ENCODE results near the gene CHST3. TPM values are rescaled to one million over a fixed set of nuclear protein-coding genes. Genes with fewer than 3 reads are reported as not detected.

Gene CHST3
- total RNA-seq, 4 donors from 2014 or later, result 41.2 to 56.4 (median 47.4) TPM

DNA sequence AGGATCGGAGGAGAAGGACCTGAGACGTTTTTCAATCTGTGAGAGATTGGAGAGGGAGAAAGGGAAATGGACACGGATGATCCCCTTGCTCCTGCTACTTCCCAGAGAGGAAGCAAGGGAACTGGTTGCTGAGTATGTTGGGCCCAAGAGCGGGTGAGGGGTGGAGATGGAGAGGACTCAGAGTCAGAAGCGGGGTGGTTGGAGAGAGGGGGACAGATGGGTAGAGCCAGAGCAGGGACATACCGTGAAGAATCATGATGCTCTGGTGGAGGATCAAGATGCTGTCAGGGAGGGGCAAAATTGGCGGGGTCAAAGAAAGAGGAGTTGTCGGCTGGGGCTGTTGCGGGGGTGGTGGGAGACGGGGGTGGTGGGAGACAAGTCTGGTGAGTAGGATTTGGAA is 2.4 kb upstream of the CHST3 start:
- no peak for TF ChIP-seq POLR2A (IDR thresholded peaks at IDR 0.05)
- no peak for TF ChIP-seq EP300 (IDR thresholded peaks at IDR 0.05)
- TF ChIP-seq, protein P1, sequence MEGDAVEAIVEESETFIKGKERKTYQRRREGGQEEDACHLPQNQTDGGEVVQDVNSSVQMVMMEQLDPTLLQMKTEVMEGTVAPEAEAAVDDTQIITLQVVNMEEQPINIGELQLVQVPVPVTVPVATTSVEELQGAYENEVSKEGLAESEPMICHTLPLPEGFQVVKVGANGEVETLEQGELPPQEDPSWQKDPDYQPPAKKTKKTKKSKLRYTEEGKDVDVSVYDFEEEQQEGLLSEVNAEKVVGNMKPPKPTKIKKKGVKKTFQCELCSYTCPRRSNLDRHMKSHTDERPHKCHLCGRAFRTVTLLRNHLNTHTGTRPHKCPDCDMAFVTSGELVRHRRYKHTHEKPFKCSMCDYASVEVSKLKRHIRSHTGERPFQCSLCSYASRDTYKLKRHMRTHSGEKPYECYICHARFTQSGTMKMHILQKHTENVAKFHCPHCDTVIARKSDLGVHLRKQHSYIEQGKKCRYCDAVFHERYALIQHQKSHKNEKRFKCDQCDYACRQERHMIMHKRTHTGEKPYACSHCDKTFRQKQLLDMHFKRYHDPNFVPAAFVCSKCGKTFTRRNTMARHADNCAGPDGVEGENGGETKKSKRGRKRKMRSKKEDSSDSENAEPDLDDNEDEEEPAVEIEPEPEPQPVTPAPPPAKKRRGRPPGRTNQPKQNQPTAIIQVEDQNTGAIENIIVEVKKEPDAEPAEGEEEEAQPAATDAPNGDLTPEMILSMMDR (IDR thresholded peaks at IDR 0.05), result no peak
- no peaks in the 10 kb centered on the region for H3K27me3 ChIP-seq
- no peaks in the 10 kb centered on the region for H3K9me3 ChIP-seq
- H3K4me3 ChIP-seq, result no peak overlapping the region
- DNase-seq (ENCODE audit: low spot score in 2 of 2), result no peak
- WGBS, 2 donors, result 89 to 91% methylated on average over 10 of the region's 10 CpGs
- peaks cover 0 to 38% (median 15%) of the 10 kb centered on the region in 4 donors for H3K4me1 ChIP-seq
- H3K27ac ChIP-seq, result peak overlapping the region in 2 of 4 donors; percentile 98 to 99
- H3K36me3 ChIP-seq, result no peaks in the 10 kb centered on the region

DNA sequence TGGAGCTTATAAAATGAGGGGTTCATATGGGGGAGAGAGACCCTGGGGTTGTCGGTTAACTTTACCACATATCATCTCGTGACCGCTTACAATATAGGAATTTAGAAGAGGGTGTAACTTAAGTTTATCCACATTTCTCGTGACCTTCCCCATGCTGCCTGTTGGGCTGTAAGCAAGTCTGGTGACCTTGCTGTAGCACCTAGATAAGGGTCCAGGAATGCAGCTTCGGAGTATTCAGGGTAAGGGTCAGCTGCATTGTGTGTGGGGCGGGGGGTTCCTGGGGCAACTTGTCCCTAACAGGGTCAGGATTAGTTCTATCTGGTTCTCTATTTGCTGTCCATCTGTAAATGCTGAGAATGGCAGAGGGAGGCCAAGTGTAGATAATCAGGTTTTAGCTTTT is 1.3 kb upstream of the CHST3 start:
- peak overlapping the region; percentile 97 to 99 (median 98) for H3K27ac ChIP-seq
- H3K36me3 ChIP-seq, result no peaks in the 10 kb centered on the region
- WGBS, 2 donors, result 87 to 93% methylated on average over 6 of the region's 6 CpGs
- H3K4me3 ChIP-seq, result no peak overlapping the region
- DNase-seq (ENCODE audit: low spot score in 2 of 2), result no peak
- TF ChIP-seq POLR2A (IDR thresholded peaks at IDR 0.05), result no peak
- no peak for TF ChIP-seq EP300 (IDR thresholded peaks at IDR 0.05)
- TF ChIP-seq, protein P1 (IDR thresholded peaks at IDR 0.05), result no peak
- H3K9me3 ChIP-seq, result no peaks in the 10 kb centered on the region
- no peaks in the 10 kb centered on the region for H3K27me3 ChIP-seq
- H3K4me1 ChIP-seq, result peaks cover 0 to 40% (median 22%) of the 10 kb centered on the region in 4 donors

DNA sequence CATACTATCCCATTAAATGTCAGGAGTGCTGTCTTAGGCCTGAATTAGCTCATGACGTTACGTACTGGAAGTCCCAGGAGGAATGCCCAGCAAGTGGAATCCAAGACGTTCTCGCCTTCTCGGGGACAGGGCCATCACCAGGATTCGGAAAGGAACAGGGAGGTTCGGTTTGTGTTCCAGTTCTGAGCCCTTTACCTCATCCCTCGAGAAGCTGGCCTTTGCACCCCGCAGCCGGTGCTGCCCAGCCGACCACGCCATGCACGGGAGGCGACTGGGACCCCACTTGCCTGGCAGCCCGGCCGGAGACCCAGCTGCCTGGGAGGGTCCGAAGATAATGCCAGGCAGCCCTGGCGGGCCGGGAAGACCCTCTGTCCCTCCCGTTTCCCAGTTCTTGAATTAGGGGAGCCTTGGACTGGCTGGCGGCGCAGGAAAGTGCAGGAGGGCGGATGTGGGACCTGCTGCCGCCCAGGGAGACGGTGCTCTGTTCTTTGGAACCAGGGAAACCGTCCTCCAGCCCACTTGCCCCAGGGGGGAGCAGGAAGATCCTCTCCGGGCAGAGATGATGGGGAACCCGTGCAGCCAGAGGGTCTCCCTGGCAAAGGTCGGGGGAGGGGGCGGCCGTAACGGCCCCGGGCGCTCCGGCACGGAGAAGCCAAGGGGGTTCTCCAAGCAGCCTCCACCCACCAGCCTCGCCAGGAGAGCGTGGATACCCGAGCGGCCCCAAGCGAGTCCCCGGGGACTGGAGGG is 671 bp upstream of the CHST3 start:
- Histone ChIP-seq H3K36me3 (no peaks in the 10 kb centered on the region), H3K27me3 (no peaks in the 10 kb centered on the region), H3K9me3 (no peaks in the 10 kb centered on the region), H3K27ac (peak overlapping the region; percentile 97 to 99 (median 98)), H3K4me1 (peaks cover 0 to 42% (median 28%) of the 10 kb centered on the region in 4 donors), H3K4me3 (peak overlapping the region; percentile 36 to 95 (median 68))
- TF ChIP-seq EP300 (IDR thresholded peaks at IDR 0.05) (peak; percentile 65 to 84), POLR2A (IDR thresholded peaks at IDR 0.05) (peak in 1 of 2 donors; percentile 48)
- TF ChIP-seq, protein P1 (IDR thresholded peaks at IDR 0.05), result peak in 1 of 5 experiments; percentile 4
- 10 to 11% methylated on average over 36 to 42 of the region's 42 CpGs for WGBS, 2 donors
- peak; percentile 42 to 70 for DNase-seq (ENCODE audit: low spot score in 2 of 2)

DNA sequence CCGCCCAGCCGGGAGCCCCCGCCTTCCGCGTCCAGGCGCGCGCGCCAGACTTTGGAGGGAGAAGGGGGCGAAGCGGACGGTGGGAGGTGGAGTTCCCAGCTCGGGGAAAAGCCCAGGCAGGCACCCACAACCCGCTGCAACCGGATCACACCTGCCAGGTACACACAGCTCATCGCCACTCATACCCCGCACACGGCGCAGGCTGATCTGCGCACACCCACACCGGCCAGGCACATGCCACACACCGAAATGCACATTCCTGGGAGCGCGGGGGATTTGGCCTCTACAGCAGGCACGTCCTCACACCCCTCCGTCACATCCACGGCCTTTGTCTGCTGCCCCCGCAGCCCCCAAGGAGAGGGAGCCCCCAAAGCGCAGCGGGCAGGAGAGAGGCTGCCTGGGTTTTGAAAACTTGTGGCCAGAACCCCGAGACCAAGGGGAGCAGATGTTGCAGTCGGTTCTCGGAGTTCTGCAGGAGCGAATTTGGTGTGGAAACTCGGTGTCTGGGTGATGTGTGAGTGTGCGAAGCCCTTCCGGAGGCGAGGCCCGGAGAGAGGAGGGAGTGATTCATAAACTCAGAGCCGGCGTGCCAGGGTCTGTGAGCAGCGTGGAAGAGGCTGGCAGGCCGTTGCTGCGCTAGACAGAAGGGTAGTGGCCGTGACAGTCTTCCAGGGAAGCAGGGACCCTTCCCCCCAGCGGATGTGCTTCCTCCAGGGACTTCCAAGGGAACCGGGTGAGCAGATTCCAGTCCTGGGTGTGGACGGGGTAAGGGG is 734 bp downstream of the CHST3 start:
- Histone ChIP-seq H3K9me3 (no peaks in the 10 kb centered on the region), H3K4me3 (peak overlapping the region; percentile 36 to 95 (median 68)), H3K27ac (peak overlapping the region; percentile 97 to 99 (median 98)), H3K27me3 (no peaks in the 10 kb centered on the region), H3K4me1 (peaks cover 0 to 56% (median 42%) of the 10 kb centered on the region in 4 donors), H3K36me3 (no peaks in the 10 kb centered on the region)
- DNase-seq (ENCODE audit: low spot score in 2 of 2), result peak in 1 of 2 donors; percentile 63
- TF ChIP-seq, protein P1 (IDR thresholded peaks at IDR 0.05), result no peak
- TF ChIP-seq POLR2A (IDR thresholded peaks at IDR 0.05), result no peak
- TF ChIP-seq EP300 (IDR thresholded peaks at IDR 0.05), result no peak
- 2 to 5% methylated on average over 26 to 35 of the region's 48 CpGs for WGBS, 2 donors

Data from tibial nerve (tissue), 4 donors.